Activated B cell treated with CpG ODN at 0.5 μM for 24 hours (primary cell): ENCODE data around the gene C3orf20. TPM values are rescaled to one million over a fixed set of nuclear protein-coding genes. Genes with fewer than 3 reads are reported as not detected.

ENCODE experiments used
- ATAC-seq: fragments of 200-7000 bp; cut with Tn5 transposase; one replicate; pipeline ENCODE4 v1.10.0; 2021; ENCODE audit warnings: low read depth, mild to moderate bottlenecking, moderate library complexity
- CTCF ChIA-PET: fragments of 350-600 bp; sonication (Branson Sonifier 250); formaldehyde crosslinking; loops from one replicate; lab custom pipeline; 2021; ENCODE audit warnings: antibody characterized with exemption; lab: Charles Lee
- POLR2A ChIA-PET: fragments of 350-600 bp; sonication (Branson Sonifier 250); formaldehyde crosslinking; loops from one replicate; lab custom pipeline; 2021; ENCODE audit warnings: antibody characterized with exemption; lab: Charles Lee
- DNase-seq: peaks from one replicate; pipeline ENCODE4 v3.0.0; 2022
- H3K27ac Mint-ChIP-seq: one replicate; pipeline ENCODE4 v1.8.0; 2020; ENCODE audit warnings: mixed read lengths
- H3K27me3 Mint-ChIP-seq: one replicate; pipeline ENCODE4 v1.8.0; 2021; ENCODE audit warnings: mixed read lengths
- H3K36me3 Mint-ChIP-seq: one replicate; pipeline ENCODE4 v1.8.0; 2021; ENCODE audit warnings: low read depth, mixed read lengths
- H3K4me1 Mint-ChIP-seq: one replicate; pipeline ENCODE4 v1.8.0; 2021; ENCODE audit warnings: mixed read lengths
- H3K4me3 Mint-ChIP-seq: one replicate; pipeline ENCODE4 v1.8.0; 2020; ENCODE audit warnings: mild to moderate bottlenecking, mixed read lengths
- H3K9me3 Mint-ChIP-seq: one replicate; pipeline ENCODE4 v1.8.0; 2020; ENCODE audit warnings: mixed read lengths
- intact Hi-C: fragments of 100-400 bp; cut with micrococcal nuclease; formaldehyde crosslinking; loops from one replicate; pipeline ENCODE4 v1.15.1; 2024
- total RNA-seq: library from RNA; stranded (reverse); gene quantifications from 2 replicates; pipeline ENCODE4 v1.2.3, GENCODE V29; 2022
- TF ChIP-seq, protein P1 (sequence below): fragments of 200-600 bp; IDR thresholded peaks from one replicate; pipeline ENCODE4 v1.8.0; 2022; ENCODE audit warnings: antibody characterized with exemption, mild to moderate bottlenecking

Gene C3orf20
- total RNA-seq, 1 donor from 2014 or later: 0.16 TPM

DNA sequence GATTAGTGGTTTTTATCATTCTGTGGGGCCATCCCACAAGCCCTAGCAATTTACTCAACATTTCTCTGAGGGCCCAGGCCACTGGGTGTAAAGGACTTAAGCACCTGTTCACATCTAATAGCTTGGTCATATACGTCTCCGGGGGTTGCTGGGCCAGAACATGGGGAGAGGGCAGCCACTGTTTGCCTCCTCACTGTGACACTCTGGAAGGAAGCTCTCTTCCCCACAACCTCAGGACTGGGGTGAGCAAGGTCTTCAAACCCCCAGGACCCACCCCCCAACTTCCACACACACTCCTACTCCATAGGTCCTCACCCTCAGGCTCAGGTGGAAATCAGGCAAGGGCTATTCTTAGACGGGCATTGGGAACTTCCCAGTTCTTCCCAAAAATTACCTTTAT lies 28.9 kb downstream of the C3orf20 start:
- TF ChIP-seq, protein P1, sequence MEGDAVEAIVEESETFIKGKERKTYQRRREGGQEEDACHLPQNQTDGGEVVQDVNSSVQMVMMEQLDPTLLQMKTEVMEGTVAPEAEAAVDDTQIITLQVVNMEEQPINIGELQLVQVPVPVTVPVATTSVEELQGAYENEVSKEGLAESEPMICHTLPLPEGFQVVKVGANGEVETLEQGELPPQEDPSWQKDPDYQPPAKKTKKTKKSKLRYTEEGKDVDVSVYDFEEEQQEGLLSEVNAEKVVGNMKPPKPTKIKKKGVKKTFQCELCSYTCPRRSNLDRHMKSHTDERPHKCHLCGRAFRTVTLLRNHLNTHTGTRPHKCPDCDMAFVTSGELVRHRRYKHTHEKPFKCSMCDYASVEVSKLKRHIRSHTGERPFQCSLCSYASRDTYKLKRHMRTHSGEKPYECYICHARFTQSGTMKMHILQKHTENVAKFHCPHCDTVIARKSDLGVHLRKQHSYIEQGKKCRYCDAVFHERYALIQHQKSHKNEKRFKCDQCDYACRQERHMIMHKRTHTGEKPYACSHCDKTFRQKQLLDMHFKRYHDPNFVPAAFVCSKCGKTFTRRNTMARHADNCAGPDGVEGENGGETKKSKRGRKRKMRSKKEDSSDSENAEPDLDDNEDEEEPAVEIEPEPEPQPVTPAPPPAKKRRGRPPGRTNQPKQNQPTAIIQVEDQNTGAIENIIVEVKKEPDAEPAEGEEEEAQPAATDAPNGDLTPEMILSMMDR: no peak
- intact Hi-C loops: no loop called here
- Mint-ChIP-seq H3K4me1 (no peaks in the 10 kb centered on the region), H3K27me3 (no peaks in the 10 kb centered on the region), H3K9me3 (no peaks in the 10 kb centered on the region), H3K4me3 (no peak overlapping the region), H3K27ac (no peak overlapping the region), H3K36me3 (no peaks in the 10 kb centered on the region)
- ChIA-PET POLR2A (no interaction called here), CTCF (no interaction called here)
- ATAC-seq: no peak
- DNase-seq: no peak

DNA sequence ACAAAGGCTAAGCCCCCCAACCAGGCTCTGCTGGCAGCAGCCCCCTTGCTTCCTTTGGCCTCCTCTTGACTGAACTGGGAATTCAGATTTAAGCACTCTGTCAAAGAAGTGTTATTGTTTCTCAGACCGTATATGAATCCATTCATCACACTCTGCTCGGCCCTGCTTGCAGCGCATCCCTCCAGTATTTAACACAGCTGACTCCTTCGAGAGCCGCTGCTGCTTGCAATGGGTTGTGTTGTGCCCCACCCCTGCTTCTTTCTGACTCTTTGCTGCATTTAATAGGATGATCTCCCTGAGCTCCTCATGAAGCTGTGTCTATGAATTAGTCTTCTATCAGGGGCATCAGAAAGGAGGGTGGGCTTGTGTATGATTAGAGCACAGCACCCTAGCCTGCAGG lies 31.2 kb downstream of the C3orf20 start:
- no peaks in the 10 kb centered on the region for H3K27me3 Mint-ChIP-seq
- DNase-seq: no peak
- TF ChIP-seq, protein P1: no peak
- ATAC-seq: no peak
- ChIA-PET CTCF (no interaction called here), POLR2A (no interaction called here)
- no peaks in the 10 kb centered on the region for H3K4me1 Mint-ChIP-seq
- H3K4me3 Mint-ChIP-seq: no peak overlapping the region
- no peaks in the 10 kb centered on the region for H3K9me3 Mint-ChIP-seq
- H3K27ac Mint-ChIP-seq: no peak overlapping the region
- no peaks in the 10 kb centered on the region for H3K36me3 Mint-ChIP-seq
- intact Hi-C loops: no loop called here

DNA sequence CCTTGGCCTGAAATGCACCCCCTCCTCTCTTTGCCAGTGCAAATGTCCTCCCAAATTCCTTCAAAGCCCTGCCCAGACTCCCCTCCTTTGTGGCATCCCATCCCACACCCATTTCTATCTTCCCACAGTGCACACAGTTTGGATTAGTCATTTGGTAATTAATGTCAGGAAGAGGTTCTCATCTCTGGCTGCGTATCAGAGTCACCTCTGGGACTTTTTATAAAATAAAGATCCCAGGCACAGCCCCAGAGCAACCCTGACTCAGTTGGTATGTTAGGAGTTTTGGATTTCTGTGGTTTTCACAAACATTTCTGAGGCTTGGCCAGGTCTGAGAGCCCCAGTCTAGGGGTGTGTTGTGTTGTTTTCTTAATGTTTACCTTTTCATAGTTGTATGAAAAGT lies 41.6 kb downstream of the C3orf20 start:
- intact Hi-C loops: no loop called here
- no peaks in the 10 kb centered on the region for H3K27me3 Mint-ChIP-seq
- CTCF ChIA-PET: no interaction called here

DNA sequence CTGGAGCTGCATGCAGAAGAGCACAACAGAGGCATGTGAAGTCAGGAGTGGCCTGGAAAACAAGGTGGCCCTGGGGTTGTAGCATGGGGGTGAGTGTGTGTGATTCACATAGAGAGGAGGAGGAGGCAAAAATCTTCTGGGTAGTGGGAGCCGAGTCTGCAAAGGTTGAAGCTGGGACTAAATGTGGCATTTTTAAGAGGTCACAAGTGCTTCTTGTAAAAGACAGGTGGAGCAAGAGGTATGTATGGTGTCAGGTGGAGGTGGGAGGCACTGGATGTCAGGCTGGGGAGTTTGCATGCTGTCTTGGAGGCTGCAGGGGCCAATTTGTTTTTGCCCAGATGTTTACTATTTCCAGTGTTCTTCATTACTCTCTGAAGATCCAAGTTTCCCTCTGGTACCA lies 42.4 kb downstream of the C3orf20 start:
- TF ChIP-seq, protein P1: no peak
- Mint-ChIP-seq H3K4me1 (peaks cover 2% of the 10 kb centered on the region), H3K27me3 (no peaks in the 10 kb centered on the region), H3K9me3 (peaks cover 10% of the 10 kb centered on the region), H3K27ac (no peak overlapping the region), H3K4me3 (no peak overlapping the region), H3K36me3 (peaks cover 3% of the 10 kb centered on the region)
- ATAC-seq: no peak
- ChIA-PET POLR2A (no interaction called here), CTCF (no interaction called here)
- no peak for DNase-seq
- intact Hi-C loops: no loop called here

More for the DNA sequence above, 41.6 kb downstream of the C3orf20 start:
- Mint-ChIP-seq H3K27ac (no peak overlapping the region), H3K36me3 (peaks cover 3% of the 10 kb centered on the region), H3K4me1 (peaks cover 2% of the 10 kb centered on the region), H3K4me3 (no peak overlapping the region), H3K9me3 (peaks cover 17% of the 10 kb centered on the region)
- POLR2A ChIA-PET: no interaction called here
- ATAC-seq: no peak
- no peak for DNase-seq
- TF ChIP-seq, protein P1: no peak

DNA sequence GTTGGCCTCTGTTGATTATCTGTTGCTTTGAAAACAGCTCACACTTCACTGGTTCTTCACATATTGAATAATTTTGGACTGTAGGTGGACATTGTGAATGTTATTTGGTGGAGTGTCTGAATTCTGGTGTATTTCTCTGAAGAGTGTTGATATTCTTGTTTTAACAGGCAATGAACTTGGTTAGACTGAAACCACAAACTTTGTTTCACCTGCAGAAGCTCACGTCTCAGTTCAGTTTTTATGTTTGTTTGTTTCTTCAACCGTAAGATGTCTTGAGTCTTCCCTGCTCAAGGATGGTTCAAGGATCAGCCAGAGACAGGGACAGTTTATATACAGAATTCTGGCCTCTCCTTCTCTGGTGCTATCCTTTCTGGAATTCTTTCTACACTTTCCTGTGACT lies 43.6 kb downstream of the C3orf20 start:
- Mint-ChIP-seq H3K9me3 (peaks cover 2% of the 10 kb centered on the region), H3K4me1 (peaks cover 2% of the 10 kb centered on the region), H3K27ac (no peak overlapping the region), H3K36me3 (no peaks in the 10 kb centered on the region), H3K27me3 (no peaks in the 10 kb centered on the region), H3K4me3 (no peak overlapping the region)
- TF ChIP-seq, protein P1: no peak
- intact Hi-C loops: no loop called here
- ChIA-PET CTCF (no interaction called here), POLR2A (no interaction called here)
- ATAC-seq (no peak), DNase-seq (no peak)
